Lung (tissue), 12 donors: ENCODE data around the gene GBF1. TPM values are rescaled to one million over a fixed set of nuclear protein-coding genes. Genes with fewer than 3 reads are reported as not detected.
A peak's percentile ranks its signal among the peaks of the same experiment; 100 is the strongest.

Experiments used
- ATAC-seq: fragments of 200-7000 bp; cut with Tn5 transposase; one replicate; pipeline ENCODE4 v1.9.1; 2020; ENCODE audit warnings: moderate number of reproducible peaks; ENCODE audit not compliant: insufficient read depth, low FRiP score
- DNase-seq, 3 donors: peaks; one replicate each; pipeline ENCODE4 v3.0.0-alpha.2; 2013 to 2017
- H3K27ac ChIP-seq, 2 donors: one replicate each; pipeline ENCODE4 v1.5.1; 2013; ENCODE audit warnings: mild to moderate bottlenecking in 2 of 2, moderate library complexity in 2 of 2, control low read depth in 1 of 2, inconsistent platforms in 1 of 2, low read depth in 1 of 2, low read length in 1 of 2
- H3K27me3 ChIP-seq, 3 donors: one replicate each; pipeline ENCODE4 v1.5.1; 2013; ENCODE audit warnings: low read length in 2 of 3; ENCODE audit not compliant: control insufficient read depth in 3 of 3, insufficient read depth in 3 of 3
- H3K36me3 ChIP-seq, 4 donors: one replicate each; pipeline ENCODE4 v1.5.1; 2013; ENCODE audit warnings: low read length in 4 of 4, mild to moderate bottlenecking in 1 of 4, moderate library complexity in 1 of 4; ENCODE audit not compliant: control insufficient read depth in 4 of 4, insufficient read depth in 4 of 4
- H3K4me1 ChIP-seq, 5 donors: one replicate each; pipeline ENCODE4 v1.5.1; 2013; ENCODE audit warnings: low read length in 5 of 5, mild to moderate bottlenecking in 2 of 5, moderate library complexity in 1 of 5; ENCODE audit not compliant: control insufficient read depth in 5 of 5, insufficient read depth in 5 of 5
- H3K4me3 ChIP-seq: one replicate; pipeline ENCODE4 v1.5.1; 2013; ENCODE audit warnings: mild to moderate bottlenecking, control low read depth, moderate library complexity
- H3K9ac ChIP-seq, 2 donors: one replicate each; pipeline ENCODE4 v1.5.1; 2013; ENCODE audit warnings: low read length in 2 of 2, control low read depth in 1 of 2; ENCODE audit not compliant: insufficient read depth in 1 of 2
- H3K9me3 ChIP-seq, 4 donors: one replicate each; pipeline ENCODE4 v1.5.1; 2013; ENCODE audit warnings: low read length in 3 of 4, mild to moderate bottlenecking in 1 of 4, moderate library complexity in 1 of 4; ENCODE audit not compliant: control insufficient read depth in 4 of 4, insufficient read depth in 3 of 4
- CTCF ChIP-seq: IDR thresholded peaks from 2 replicates; pipeline ENCODE4 v1.5.1; 2012; ENCODE audit warnings: mild to moderate bottlenecking; ENCODE audit errors: control extremely low read depth, extremely low read depth
- WGBS, 2 donors: extraction: QIAGEN DNeasy Blood & Tissue Kit; methylation state at CpG; one replicate each; pipeline ENCODE4 v1.1.7; 2013; 5-methylcytosine and 5-hydroxymethylcytosine counted together
- polyA plus RNA-seq, 2 donors: library from polyadenylated mRNA; stranded (reverse); fragments of 200-250 nt; gene quantifications; one replicate each; pipeline ENCODE4 v1.2.1, GENCODE V29; 2013
- total RNA-seq, 2 donors: library from RNA; depleted of rRNA in 1 of 2; stranded (reverse); fragments of >200 nt in 1 of 2; gene quantifications; one replicate each; pipeline ENCODE4 v1.2.1, GENCODE V29; 2014 to 2021
- donor health status: control.
- donor health status: control.
- donor health status: Bipolar disorder and iron deficiency.
- donor health status: healthy.
- donor health status: DM: yes; HTN: yes; CAD: no.

Gene GBF1
- total and polyA plus RNA-seq, 4 donors, result 11.6 to 48.5 (median 25.4) TPM

GRCh38 chr10:102384053-102384452 is 138.7 kb downstream of the GBF1 start:
- Histone ChIP-seq H3K4me1 (peaks cover 0 to 6% (median 0%) of the 10 kb centered on the region in 5 donors), H3K36me3 (peaks cover 14 to 33% (median 22%) of the 10 kb centered on the region in 4 donors), H3K27me3 (no peaks in the 10 kb centered on the region), H3K27ac (no peak overlapping the region), H3K4me3 (no peak overlapping the region), H3K9ac (no peak overlapping the region), H3K9me3 (no peaks in the 10 kb centered on the region)
- no peak for DNase-seq
- 48 to 60% methylated on average over 6 of the region's 6 CpGs for WGBS, 2 donors
- TF ChIP-seq CTCF, result no peak
- ATAC-seq, result no peak

- TF ChIP-seq CTCF, result no peak
- WGBS, 2 donors, result 63 to 75% methylated on average over 4 of the region's 4 CpGs
- H3K27ac ChIP-seq, result peak overlapping the region in 1 of 2 donors; percentile 73
Observed at GRCh38 chr10:102384606-102385429, 139.5 kb downstream of the GBF1 start.

GRCh38 chr10:102389894-102390293 is 144.6 kb downstream of the GBF1 start:
- WGBS, 2 donors, result 90 to 94% methylated on average over 3 of the region's 3 CpGs
- Histone ChIP-seq H3K4me3 (no peak overlapping the region), H3K4me1 (peaks cover 0 to 10% (median 5%) of the 10 kb centered on the region in 5 donors), H3K9me3 (no peaks in the 10 kb centered on the region), H3K9ac (no peak overlapping the region), H3K36me3 (no peaks in the 10 kb centered on the region), H3K27me3 (peaks cover 0 to 11% (median 9%) of the 10 kb centered on the region in 3 donors), H3K27ac (no peak overlapping the region)
- no peak for DNase-seq
- TF ChIP-seq CTCF, result no peak
- ATAC-seq, result no peak

More at GRCh38 chr10:102384606-102385429, 139.5 kb downstream of the GBF1 start:
- Histone ChIP-seq H3K9me3 (no peaks in the 10 kb centered on the region), H3K27me3 (peaks cover 0 to 2% (median 0%) of the 10 kb centered on the region in 3 donors), H3K4me3 (no peak overlapping the region), H3K4me1 (peaks cover 0 to 6% (median 0%) of the 10 kb centered on the region in 5 donors), H3K36me3 (peaks cover 10 to 25% (median 16%) of the 10 kb centered on the region in 4 donors), H3K9ac (no peak overlapping the region)
- DNase-seq (peak in 2 of 3 donors; percentile 31 to 51), ATAC-seq (peak; percentile 68)
